H9 (cell line): Measurements from ENCODE around the gene NFATC1. TPM values are rescaled to one million over a fixed set of nuclear protein-coding genes. Genes with fewer than 3 reads are reported as not detected.

ENCODE experiments used
- DNase-seq: peaks from one replicate; pipeline ENCODE4 v3.0.0-alpha.2; 2017
- H2AFZ ChIP-seq: one replicate; pipeline ENCODE4 v1.6.1; 2013; ENCODE audit warnings: mild to moderate bottlenecking, low read length, control low read depth, moderate library complexity
- H2AK5ac ChIP-seq: 2 replicates; pipeline ENCODE4 v1.6.1; 2013; ENCODE audit warnings: low read length, control low read depth, mixed read lengths; ENCODE audit not compliant: insufficient read length
- H2BK120ac ChIP-seq: one replicate; pipeline ENCODE4 v1.6.1; 2013; ENCODE audit warnings: low read depth, mild to moderate bottlenecking, low read length, control low read depth, inconsistent platforms; ENCODE audit not compliant: poor library complexity, severe bottlenecking
- H2BK12ac ChIP-seq: 2 replicates; pipeline ENCODE4 v1.6.1; 2013; ENCODE audit warnings: low read length, control low read depth, mixed read lengths, low read depth; ENCODE audit not compliant: insufficient read length
- H2BK15ac ChIP-seq: 2 replicates; pipeline ENCODE4 v1.6.1; 2013; ENCODE audit warnings: low read depth, low read length, control low read depth
- H2BK20ac ChIP-seq: one replicate; pipeline ENCODE4 v1.6.1; 2013; ENCODE audit warnings: low read depth, mild to moderate bottlenecking, low read length, control low read depth, inconsistent platforms; ENCODE audit not compliant: poor library complexity, severe bottlenecking
- H2BK5ac ChIP-seq: 2 replicates; pipeline ENCODE4 v1.6.1; 2013; ENCODE audit warnings: low read length, control low read depth, mixed read lengths; ENCODE audit not compliant: insufficient read length
- H3K14ac ChIP-seq: 2 replicates; pipeline ENCODE4 v1.6.1; 2013; ENCODE audit warnings: low read length, control low read depth; ENCODE audit not compliant: insufficient read depth
- H3K18ac ChIP-seq: 2 replicates; pipeline ENCODE4 v1.6.1; 2013; ENCODE audit warnings: low read depth, mild to moderate bottlenecking, mixed read lengths, low read length, control low read depth; ENCODE audit not compliant: insufficient read length
- H3K23ac ChIP-seq: 2 replicates; pipeline ENCODE4 v1.6.1; 2013; ENCODE audit warnings: low read length, control low read depth, mixed read lengths, low read depth; ENCODE audit not compliant: insufficient read length
- H3K23me2 ChIP-seq: 2 replicates; pipeline ENCODE4 v1.6.1; 2013; ENCODE audit warnings: low read depth, mild to moderate bottlenecking, mixed read lengths, low read length, control low read depth; ENCODE audit not compliant: insufficient read length, poor library complexity, severe bottlenecking
- H3K27ac ChIP-seq: 2 replicates; pipeline ENCODE4 v1.5.1; 2013; ENCODE audit warnings: low read length, control low read depth, mixed read lengths, low read depth; ENCODE audit not compliant: insufficient read length
- H3K27me3 ChIP-seq: 2 replicates; pipeline ENCODE4 v1.6.1; 2013; ENCODE audit warnings: low read length, control low read depth, inconsistent platforms; ENCODE audit not compliant: insufficient read depth
- H3K4ac ChIP-seq: 2 replicates; pipeline ENCODE4 v1.6.1; 2013; ENCODE audit warnings: low read depth, mild to moderate bottlenecking, control low read depth, inconsistent platforms, low read length, moderate library complexity
- H3K4me1 ChIP-seq: 2 replicates; pipeline ENCODE4 v1.6.1; 2013; ENCODE audit warnings: low read length, control low read depth, inconsistent platforms; ENCODE audit not compliant: insufficient read depth
- H3K4me2 ChIP-seq: 2 replicates; pipeline ENCODE4 v1.6.1; 2013; ENCODE audit warnings: low read length, control low read depth, mixed read lengths; ENCODE audit not compliant: insufficient read length, insufficient read depth
- H3K56ac ChIP-seq: 2 replicates; pipeline ENCODE4 v1.6.1; 2013; ENCODE audit warnings: low read depth, mild to moderate bottlenecking, mixed read lengths, low read length, control low read depth; ENCODE audit not compliant: insufficient read length
- H3K79me1 ChIP-seq: 2 replicates; pipeline ENCODE4 v1.6.1; 2013; ENCODE audit warnings: low read depth, mild to moderate bottlenecking, moderate library complexity, low read length, control low read depth, inconsistent platforms; ENCODE audit not compliant: insufficient read depth, poor library complexity, severe bottlenecking
- H3K79me2 ChIP-seq: 2 replicates; pipeline ENCODE4 v1.6.1; 2013; ENCODE audit warnings: low read length, control low read depth, inconsistent platforms; ENCODE audit not compliant: insufficient read depth
- H3K9ac ChIP-seq: 2 replicates; pipeline ENCODE4 v1.6.1; 2013; ENCODE audit warnings: low read length, control low read depth, mixed read lengths; ENCODE audit not compliant: insufficient read length; ENCODE audit errors: extremely low read depth
- H3K9me3 ChIP-seq: one replicate; pipeline ENCODE4 v1.6.1; 2013; ENCODE audit warnings: low read depth, low read length, inconsistent platforms; ENCODE audit not compliant: control insufficient read depth
- H3T11ph ChIP-seq: one replicate; pipeline ENCODE4 v1.6.1; 2013; ENCODE audit warnings: mild to moderate bottlenecking, low read length, control low read depth, inconsistent platforms
- H4K20me1 ChIP-seq: one replicate; pipeline ENCODE4 v1.6.1; 2013; ENCODE audit not compliant: control insufficient read depth, insufficient read length, insufficient read depth
- H4K5ac ChIP-seq: 2 replicates; pipeline ENCODE4 v1.6.1; 2013; ENCODE audit warnings: low read depth, mild to moderate bottlenecking, mixed read lengths, low read length, control low read depth; ENCODE audit not compliant: insufficient read length
- H4K8ac ChIP-seq: replicated peaks from 2 replicates; pipeline ENCODE4 v1.6.1; 2013; ENCODE audit warnings: low read length, control low read depth, mixed read lengths, low read depth; ENCODE audit not compliant: insufficient read length
- H4K91ac ChIP-seq: 2 replicates; pipeline ENCODE4 v1.6.1; 2013; ENCODE audit warnings: low read depth, mild to moderate bottlenecking, moderate library complexity, mixed read lengths, low read length, control low read depth; ENCODE audit not compliant: insufficient read length
- H3K27ac Mint-ChIP-seq, 3 experiments: 2 replicates in 2 of 3; 3 replicates in 1 of 3; pipeline ENCODE4 v1.8.0; 2020 to 2021; ENCODE audit warnings: mixed read lengths in 3 of 3, mild to moderate bottlenecking in 1 of 3, moderate library complexity in 1 of 3
- H3K27me3 Mint-ChIP-seq: 2 replicates; pipeline ENCODE4 v1.8.0; 2021; ENCODE audit warnings: low read depth, mild to moderate bottlenecking, moderate library complexity, mixed read lengths
- H3K36me3 Mint-ChIP-seq, 3 experiments: 2 replicates in 2 of 3; 3 replicates in 1 of 3; pipeline ENCODE4 v1.8.0; 2020 to 2021; ENCODE audit warnings: low read depth in 3 of 3, mixed read lengths in 3 of 3; ENCODE audit not compliant: insufficient read depth in 1 of 3
- H3K4me1 Mint-ChIP-seq, 2 experiments: 2 replicates each; pipeline ENCODE4 v1.8.0; 2020; ENCODE audit warnings: mixed read lengths in 2 of 2
- H3K4me3 Mint-ChIP-seq, 2 experiments: 2 replicates in 1 of 2; 3 replicates in 1 of 2; pipeline ENCODE4 v1.8.0; 2020 to 2021; ENCODE audit warnings: mild to moderate bottlenecking in 2 of 2, mixed read lengths in 2 of 2, moderate library complexity in 1 of 2
- H3K9me3 Mint-ChIP-seq, 2 experiments: 2 replicates in 1 of 2; 3 replicates in 1 of 2; pipeline ENCODE4 v1.8.0; 2020; ENCODE audit warnings: mild to moderate bottlenecking in 2 of 2, mixed read lengths in 2 of 2, moderate library complexity in 1 of 2
- WGBS: extraction: QIAGEN DNeasy Blood & Tissue Kit; methylation state at CpG from one replicate; pipeline ENCODE4 v1.1.7; 2013; ENCODE audit warnings: missing lambda C conversion rate, low lambda C conversion rate, mixed read lengths; ENCODE audit not compliant: insufficient read length; ENCODE audit errors: extremely low coverage; 5-methylcytosine and 5-hydroxymethylcytosine counted together
- long read RNA-seq: library from polyadenylated mRNA; unstranded; transcript quantifications from one replicate; pipeline ENCODE4 v2.0.0, GENCODE V29; 2020
- total RNA-seq: library from RNA; stranded (reverse); gene quantifications from 2 replicates; pipeline ENCODE4 v1.2.1, GENCODE V29; 2021
- TF ChIP-seq, protein P1 (sequence below): fragments of 200-600 bp; sonication (generic); conservative IDR thresholded peaks from 3 replicates; pipeline ENCODE4 v1.8.0; 2021; ENCODE audit warnings: antibody characterized with exemption, mild to moderate bottlenecking

The NFATC1 gene
- total RNA-seq: 5.3 and 5.5 TPM in 2 replicates
- long read RNA-seq, full-length matches to known transcripts: 9 of 20 reads
- long read RNA-seq, partial matches to known transcripts: 10 of 20 reads
- long read RNA-seq, other reads (novel, unspliced or antisense): 1 of 20 reads

GRCh38 chr18:79395761-79396404, at the start of gene NFATC1:
Gene NFATC1 (plus strand): TSS chr18:79395930. CDS start chr18:79396225, 295 bp downstream.
- H2BK12ac ChIP-seq: no peak within 1 kb of the TSS
- no peak within 1 kb of the TSS for H4K8ac ChIP-seq
- no peak within 1 kb of the TSS for H3K23ac ChIP-seq
- H2BK15ac ChIP-seq: no peak within 1 kb of the TSS
- no peak within 1 kb of the TSS for H2BK120ac ChIP-seq
- Mint-ChIP-seq H3K4me3 (peak within 1 kb of the TSS; percentile 56 to 79), H3K36me3 (no peaks in the 10 kb centered on the region), H3K27ac (no peak within 1 kb of the TSS), H3K4me1 (peaks cover 3 to 13% of the 10 kb centered on the region in 2 experiments), H3K27me3 (peaks cover 78% of the 10 kb centered on the region), H3K9me3 (no peaks in the 10 kb centered on the region; a peak in 1 of 5 replicates)
- H2BK5ac ChIP-seq: no peak within 1 kb of the TSS
- peak within 1 kb of the TSS; percentile 28 for H3K4me2 ChIP-seq
- H3K27ac ChIP-seq: no peak within 1 kb of the TSS
- no peaks in the 10 kb centered on the region for H3K79me1 ChIP-seq
- H3K18ac ChIP-seq: no peak within 1 kb of the TSS
- peaks cover 13% of the 10 kb centered on the region for H3K23me2 ChIP-seq
- H3K56ac ChIP-seq: no peak within 1 kb of the TSS
- no CpG with 5 or more reads among the region's 91 CpGs for WGBS
- no peak within 1 kb of the TSS for H2BK20ac ChIP-seq
- TF ChIP-seq, protein P1, sequence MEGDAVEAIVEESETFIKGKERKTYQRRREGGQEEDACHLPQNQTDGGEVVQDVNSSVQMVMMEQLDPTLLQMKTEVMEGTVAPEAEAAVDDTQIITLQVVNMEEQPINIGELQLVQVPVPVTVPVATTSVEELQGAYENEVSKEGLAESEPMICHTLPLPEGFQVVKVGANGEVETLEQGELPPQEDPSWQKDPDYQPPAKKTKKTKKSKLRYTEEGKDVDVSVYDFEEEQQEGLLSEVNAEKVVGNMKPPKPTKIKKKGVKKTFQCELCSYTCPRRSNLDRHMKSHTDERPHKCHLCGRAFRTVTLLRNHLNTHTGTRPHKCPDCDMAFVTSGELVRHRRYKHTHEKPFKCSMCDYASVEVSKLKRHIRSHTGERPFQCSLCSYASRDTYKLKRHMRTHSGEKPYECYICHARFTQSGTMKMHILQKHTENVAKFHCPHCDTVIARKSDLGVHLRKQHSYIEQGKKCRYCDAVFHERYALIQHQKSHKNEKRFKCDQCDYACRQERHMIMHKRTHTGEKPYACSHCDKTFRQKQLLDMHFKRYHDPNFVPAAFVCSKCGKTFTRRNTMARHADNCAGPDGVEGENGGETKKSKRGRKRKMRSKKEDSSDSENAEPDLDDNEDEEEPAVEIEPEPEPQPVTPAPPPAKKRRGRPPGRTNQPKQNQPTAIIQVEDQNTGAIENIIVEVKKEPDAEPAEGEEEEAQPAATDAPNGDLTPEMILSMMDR: no peak
- DNase-seq: peak; percentile 78
- H3K79me2 ChIP-seq: no peaks in the 10 kb centered on the region
- no peaks in the 10 kb centered on the region for H3K4me1 ChIP-seq
- peaks cover 54% of the 10 kb centered on the region for H3K27me3 ChIP-seq
- no peak within 1 kb of the TSS for H3K9ac ChIP-seq
- no peak within 1 kb of the TSS for H3T11ph ChIP-seq
- H4K91ac ChIP-seq: no peak within 1 kb of the TSS
- H4K5ac ChIP-seq: no peak within 1 kb of the TSS
- no peak within 1 kb of the TSS for H2AK5ac ChIP-seq
- H4K20me1 ChIP-seq: no peaks in the 10 kb centered on the region
- no peak within 1 kb of the TSS for H2AFZ ChIP-seq
- H3K14ac ChIP-seq: no peak within 1 kb of the TSS
- no peaks in the 10 kb centered on the region for H3K9me3 ChIP-seq
- H3K4ac ChIP-seq: no peak within 1 kb of the TSS
